IPS DF 19.7 (cell line): ENCODE data around the gene TPGS2.
"Not testable (repeated sequence)": the region's sequence is repeated elsewhere in the genome, so short reads cannot be mapped to it uniquely, and the experiment has no call there.

Experiments
- DNase-seq: peaks from one replicate; pipeline ENCODE4 v3.0.0-alpha.2; 2013; ENCODE audit warnings: low read depth, low spot score

The TPGS2 gene

GRCh38 chr18:36821681-36822080 is 7.1 kb downstream of the TPGS2 start:
- DNase-seq = no peak

DNA sequence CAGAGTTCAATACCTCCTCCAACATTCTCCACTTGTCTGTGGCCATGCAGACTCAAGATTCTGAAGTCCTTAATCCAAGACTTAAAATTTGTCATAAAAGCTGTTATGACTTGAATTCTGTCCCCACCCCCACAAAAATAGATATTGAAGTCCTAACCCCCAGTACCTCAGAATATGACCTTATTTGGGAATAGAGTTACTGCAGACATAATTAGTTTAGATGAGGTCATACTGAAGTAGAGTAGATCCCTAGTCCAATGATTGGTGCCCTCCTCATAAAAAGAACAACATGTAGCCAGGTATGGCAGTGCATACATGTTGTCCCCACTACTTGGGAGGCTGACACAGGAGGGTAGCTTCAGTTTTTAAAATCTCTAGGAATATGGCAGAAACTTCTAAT is 9.2 kb downstream of the TPGS2 start:
- DNase-seq = no peak

- DNase-seq = no peak
These were observed 10.2 kb downstream of the TPGS2 start for GRCh38 chr18:36818652-36819051.

- DNase-seq = no peak
These were observed 11.8 kb downstream of the TPGS2 start for GRCh38 chr18:36817039-36817438.

DNA sequence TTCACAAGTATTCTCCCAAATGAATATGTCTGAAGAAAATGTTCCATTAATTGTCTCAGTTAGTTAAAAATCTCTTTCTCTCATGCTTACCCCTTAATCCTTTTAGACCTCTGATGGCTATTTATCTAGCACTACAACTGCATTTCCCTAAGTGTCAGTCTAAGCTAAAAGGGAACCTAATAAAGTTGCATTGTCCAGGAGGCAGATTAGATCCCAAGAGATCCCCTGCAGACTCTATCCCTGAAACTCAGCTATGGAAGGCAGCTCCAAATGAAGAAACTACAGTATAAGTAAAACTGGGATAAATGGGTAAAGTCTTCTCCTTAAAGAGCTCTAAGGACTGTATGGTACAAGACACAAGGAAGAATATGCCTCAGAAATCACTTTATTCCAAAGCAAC is 12.7 kb downstream of the TPGS2 start:
- DNase-seq = not testable (repeated sequence)

- no peak for DNase-seq
These were observed 13.8 kb downstream of the TPGS2 start for GRCh38 chr18:36814994-36815393.

DNA sequence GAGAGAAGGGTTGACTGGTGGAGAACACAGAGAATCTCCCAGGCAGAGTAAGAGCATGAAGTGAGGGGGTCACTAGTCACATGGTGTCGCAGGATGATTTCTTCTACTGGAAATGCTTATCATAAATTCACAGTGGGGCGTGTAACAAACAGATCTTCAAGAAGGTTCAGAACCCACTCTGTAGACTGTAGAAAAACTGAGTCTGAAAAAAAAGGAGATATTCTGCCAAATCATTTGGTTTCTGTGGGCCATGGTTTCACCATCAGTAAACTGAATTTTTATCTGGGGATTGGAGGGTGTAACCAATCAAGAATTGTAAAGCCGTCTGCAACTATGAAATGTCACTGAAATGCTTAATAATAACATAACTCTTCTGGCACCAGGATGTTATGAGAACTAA is 15.0 kb downstream of the TPGS2 start:
- no peak for DNase-seq

GRCh38 chr18:36813101-36813775 is 15.6 kb downstream of the TPGS2 start:
- DNase-seq = no peak

DNA sequence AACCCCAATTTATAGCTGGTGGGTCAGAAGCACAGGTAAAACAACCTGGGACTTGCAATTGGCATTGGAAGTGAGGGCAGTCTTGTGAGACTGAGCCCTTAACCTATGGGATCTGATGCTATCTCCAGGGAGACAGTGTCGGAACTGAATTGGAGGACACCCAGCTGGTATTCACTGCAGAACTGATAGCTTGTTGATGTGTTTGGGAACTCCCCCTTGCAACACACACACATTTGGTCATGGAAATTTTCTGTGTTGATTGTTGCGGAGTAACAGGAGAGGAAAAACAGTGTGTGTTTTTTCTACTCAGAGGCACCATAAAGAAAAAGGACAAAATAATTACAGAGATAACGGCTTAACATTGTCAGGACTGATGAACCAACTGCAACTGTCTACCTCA is 16.1 kb downstream of the TPGS2 start:
- no peak for DNase-seq

DNA sequence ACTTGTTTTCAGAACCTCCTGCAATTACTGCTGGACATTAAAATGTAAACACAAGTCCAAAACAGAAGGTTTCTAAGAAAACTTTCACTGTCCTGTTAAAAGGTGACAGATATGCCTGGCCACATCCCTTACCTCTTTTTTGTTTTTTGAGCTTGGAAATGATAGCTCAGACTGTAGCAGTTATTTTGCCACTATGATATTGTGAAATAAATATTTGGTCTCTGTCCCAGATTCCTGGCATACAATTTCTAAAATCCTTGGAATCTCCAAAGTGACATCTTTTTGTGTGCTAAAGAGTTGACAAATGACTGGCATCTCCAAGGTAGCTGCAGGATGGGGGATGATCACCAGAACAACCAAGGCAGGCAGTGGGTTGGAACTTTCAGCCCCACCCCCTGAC is 16.8 kb downstream of the TPGS2 start:
- DNase-seq = no peak

GRCh38 chr18:36811430-36811829 is 17.4 kb downstream of the TPGS2 start:
- no peak for DNase-seq

GRCh38 chr18:36809590-36810381 is 19.0 kb downstream of the TPGS2 start:
- DNase-seq = no peak

DNA sequence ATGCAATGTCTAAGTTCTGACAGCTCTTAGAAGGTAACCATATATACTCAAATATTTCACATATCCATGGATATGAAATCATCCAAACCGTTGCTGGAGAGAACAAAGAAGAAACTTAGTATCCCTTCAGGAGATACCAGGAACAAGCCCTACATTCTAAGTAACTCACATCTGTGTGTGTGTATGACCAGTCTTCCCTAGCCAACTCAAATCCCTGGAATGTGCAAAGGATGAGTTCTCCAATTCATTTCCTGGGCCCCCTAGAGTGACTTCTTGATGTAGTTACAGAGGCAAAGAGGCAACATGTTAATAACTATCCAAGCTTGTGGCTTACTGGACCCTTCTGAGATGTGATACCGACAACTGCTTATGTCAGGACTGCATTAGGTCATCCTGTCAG is 20.1 kb downstream of the TPGS2 start:
- no peak for DNase-seq

- DNase-seq = no peak
These were observed 23.7 kb downstream of the TPGS2 start for GRCh38 chr18:36805105-36805504.

DNA sequence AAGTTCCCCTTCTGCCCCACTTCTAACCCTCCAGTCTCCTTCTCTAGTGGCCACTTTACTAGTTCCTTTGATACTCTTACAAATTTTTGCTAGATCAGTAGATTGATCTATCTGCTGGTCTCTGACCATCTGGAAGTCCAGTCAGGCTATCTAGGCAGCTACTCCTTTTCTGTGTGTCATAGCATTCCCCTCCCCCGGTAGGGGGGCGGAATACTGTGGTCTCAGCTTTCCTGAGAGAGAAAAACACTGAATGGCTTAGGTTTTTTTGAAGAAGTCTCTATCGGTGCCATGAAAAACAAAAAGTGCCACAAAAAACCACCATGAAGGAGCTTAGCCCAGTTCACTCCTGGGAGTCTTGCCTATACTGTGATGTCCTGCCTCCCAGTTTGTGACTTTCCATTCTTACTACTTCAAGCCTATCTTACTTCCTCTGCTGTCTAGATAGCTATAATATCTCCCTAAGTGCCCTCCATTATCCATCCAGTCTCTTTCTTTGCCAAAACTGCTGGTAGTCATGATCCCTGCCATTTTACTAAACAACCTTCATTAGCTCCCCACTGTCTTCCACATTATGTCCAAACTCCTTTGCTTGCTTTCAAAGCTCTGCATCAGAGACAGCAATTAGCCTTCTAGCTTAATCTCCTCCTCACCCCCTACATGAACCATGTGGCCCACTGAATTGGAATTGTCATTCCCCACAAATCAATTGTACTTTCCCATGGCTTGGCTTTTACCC is 29.9 kb downstream of the TPGS2 start:
- DNase-seq = no peak

GRCh38 chr18:36792634-36793283 is 36.0 kb downstream of the TPGS2 start:
- no peak for DNase-seq

GRCh38 chr18:36786686-36787085 is 42.1 kb downstream of the TPGS2 start:
- DNase-seq = no peak

GRCh38 chr18:36783792-36784191 is 45.0 kb downstream of the TPGS2 start:
- no peak for DNase-seq

- DNase-seq = no peak
These were observed 46.1 kb downstream of the TPGS2 start for GRCh38 chr18:36782710-36783109.

DNA sequence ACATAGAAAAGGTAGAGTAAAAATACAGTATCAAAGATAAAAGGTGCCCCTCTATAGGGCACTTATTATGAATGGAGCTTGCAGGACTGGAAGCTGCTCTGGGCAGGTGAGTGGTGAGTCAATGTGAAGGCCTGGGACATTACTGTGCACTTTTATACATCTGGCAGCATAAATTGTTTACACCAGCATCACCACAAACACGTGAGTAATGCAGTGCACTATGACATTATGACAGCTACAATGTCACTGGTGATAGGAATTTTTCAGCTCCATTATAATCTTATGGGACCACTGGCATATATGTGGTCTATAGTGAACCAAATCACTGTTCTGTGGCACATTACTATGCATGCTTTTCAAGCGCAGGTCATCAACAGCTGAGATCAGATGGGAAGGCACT is 48.1 kb downstream of the TPGS2 start:
- DNase-seq = no peak

DNA sequence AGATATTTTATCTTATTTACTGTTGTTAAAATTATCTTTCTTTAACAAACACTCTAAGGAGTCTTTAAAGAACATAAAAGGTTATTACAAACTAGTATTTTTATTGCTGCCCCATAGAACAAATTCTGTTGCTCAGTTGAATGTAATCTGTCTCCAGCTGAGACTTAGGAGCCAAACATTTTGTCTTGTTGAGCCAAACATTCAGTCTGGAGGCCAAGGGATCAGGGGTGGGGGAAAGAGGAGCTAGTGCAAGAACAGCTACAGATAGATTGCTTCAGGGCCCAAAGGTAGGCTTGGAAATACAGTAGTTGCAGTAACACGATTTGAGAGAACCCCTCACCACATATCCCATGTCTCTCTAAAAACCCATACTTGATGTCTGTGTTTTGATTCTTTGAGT is 51.2 kb downstream of the TPGS2 start:
- no peak for DNase-seq

DNA sequence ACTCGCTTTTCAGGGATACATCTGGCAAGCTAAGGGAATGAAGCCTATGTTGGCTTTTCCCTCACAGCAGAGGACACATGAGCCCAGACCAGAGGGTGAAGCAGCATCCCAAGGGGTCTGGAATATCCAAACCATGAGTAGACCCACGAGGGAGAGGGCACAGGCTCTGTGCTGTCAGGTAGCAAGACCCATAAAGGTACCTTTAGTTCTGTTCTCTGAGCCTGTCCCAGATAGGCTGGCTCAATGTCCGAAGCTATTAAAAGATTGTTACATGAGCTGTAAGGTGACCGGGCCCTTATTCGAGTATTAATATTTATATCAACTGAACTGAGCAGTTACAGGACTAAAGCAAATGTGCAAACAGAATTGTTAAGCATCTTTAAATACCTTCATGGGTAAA is 52.2 kb downstream of the TPGS2 start:
- DNase-seq = no peak
